Osteocyte (in vitro differentiated cells): ENCODE measurements around the gene CCDC141. TPM values are rescaled to one million over a fixed set of nuclear protein-coding genes. Genes with fewer than 3 reads are reported as not detected.

ENCODE experiments used
- DNase-seq: peaks from one replicate; pipeline ENCODE4 v3.0.0; 2021; ENCODE audit warnings: mixed read lengths; ENCODE audit not compliant: unreplicated experiment; ENCODE audit errors: extremely low spot score
- H3K27ac Mint-ChIP-seq: one replicate; pipeline ENCODE4 v1.8.0; 2021; ENCODE audit warnings: mild to moderate bottlenecking, mixed read lengths; ENCODE audit not compliant: unreplicated experiment
- H3K27me3 Mint-ChIP-seq: one replicate; pipeline ENCODE4 v1.8.0; 2021; ENCODE audit warnings: mixed read lengths; ENCODE audit not compliant: unreplicated experiment
- H3K36me3 Mint-ChIP-seq: one replicate; pipeline ENCODE4 v1.8.0; 2021; ENCODE audit warnings: mixed read lengths; ENCODE audit not compliant: unreplicated experiment
- H3K4me1 Mint-ChIP-seq: one replicate; pipeline ENCODE4 v1.8.0; 2021; ENCODE audit warnings: mixed read lengths; ENCODE audit not compliant: unreplicated experiment
- H3K4me3 Mint-ChIP-seq: one replicate; pipeline ENCODE4 v1.8.0; 2021; ENCODE audit warnings: mild to moderate bottlenecking, moderate library complexity, mixed read lengths; ENCODE audit not compliant: unreplicated experiment
- H3K9me3 Mint-ChIP-seq: one replicate; pipeline ENCODE4 v1.8.0; 2021; ENCODE audit warnings: mixed read lengths; ENCODE audit not compliant: unreplicated experiment
- total RNA-seq: library from RNA; stranded (reverse); gene quantifications from 2 replicates; pipeline ENCODE4 v1.2.1, GENCODE V29; 2021
- TF ChIP-seq, protein P1 (sequence below): fragments of 200-600 bp; sonication (generic); IDR thresholded peaks from 2 replicates; pipeline ENCODE4 v1.5.0; 2021; ENCODE audit warnings: antibody characterized with exemption, mild to moderate bottlenecking, moderate library complexity

Gene CCDC141
- total RNA-seq, 1 donor from 2014 or later = not detected

GRCh38 chr2:178846458-178846802 is 203.5 kb downstream of the CCDC141 start:
- TF ChIP-seq, protein P1, sequence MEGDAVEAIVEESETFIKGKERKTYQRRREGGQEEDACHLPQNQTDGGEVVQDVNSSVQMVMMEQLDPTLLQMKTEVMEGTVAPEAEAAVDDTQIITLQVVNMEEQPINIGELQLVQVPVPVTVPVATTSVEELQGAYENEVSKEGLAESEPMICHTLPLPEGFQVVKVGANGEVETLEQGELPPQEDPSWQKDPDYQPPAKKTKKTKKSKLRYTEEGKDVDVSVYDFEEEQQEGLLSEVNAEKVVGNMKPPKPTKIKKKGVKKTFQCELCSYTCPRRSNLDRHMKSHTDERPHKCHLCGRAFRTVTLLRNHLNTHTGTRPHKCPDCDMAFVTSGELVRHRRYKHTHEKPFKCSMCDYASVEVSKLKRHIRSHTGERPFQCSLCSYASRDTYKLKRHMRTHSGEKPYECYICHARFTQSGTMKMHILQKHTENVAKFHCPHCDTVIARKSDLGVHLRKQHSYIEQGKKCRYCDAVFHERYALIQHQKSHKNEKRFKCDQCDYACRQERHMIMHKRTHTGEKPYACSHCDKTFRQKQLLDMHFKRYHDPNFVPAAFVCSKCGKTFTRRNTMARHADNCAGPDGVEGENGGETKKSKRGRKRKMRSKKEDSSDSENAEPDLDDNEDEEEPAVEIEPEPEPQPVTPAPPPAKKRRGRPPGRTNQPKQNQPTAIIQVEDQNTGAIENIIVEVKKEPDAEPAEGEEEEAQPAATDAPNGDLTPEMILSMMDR = no peak
- no peaks in the 10 kb centered on the region for H3K9me3 Mint-ChIP-seq
- H3K4me3 Mint-ChIP-seq = no peak overlapping the region
- no peaks in the 10 kb centered on the region for H3K36me3 Mint-ChIP-seq
- no peak for DNase-seq
- no peak overlapping the region for H3K27ac Mint-ChIP-seq
- H3K27me3 Mint-ChIP-seq = peaks cover 3% of the 10 kb centered on the region
- no peaks in the 10 kb centered on the region for H3K4me1 Mint-ChIP-seq

DNA sequence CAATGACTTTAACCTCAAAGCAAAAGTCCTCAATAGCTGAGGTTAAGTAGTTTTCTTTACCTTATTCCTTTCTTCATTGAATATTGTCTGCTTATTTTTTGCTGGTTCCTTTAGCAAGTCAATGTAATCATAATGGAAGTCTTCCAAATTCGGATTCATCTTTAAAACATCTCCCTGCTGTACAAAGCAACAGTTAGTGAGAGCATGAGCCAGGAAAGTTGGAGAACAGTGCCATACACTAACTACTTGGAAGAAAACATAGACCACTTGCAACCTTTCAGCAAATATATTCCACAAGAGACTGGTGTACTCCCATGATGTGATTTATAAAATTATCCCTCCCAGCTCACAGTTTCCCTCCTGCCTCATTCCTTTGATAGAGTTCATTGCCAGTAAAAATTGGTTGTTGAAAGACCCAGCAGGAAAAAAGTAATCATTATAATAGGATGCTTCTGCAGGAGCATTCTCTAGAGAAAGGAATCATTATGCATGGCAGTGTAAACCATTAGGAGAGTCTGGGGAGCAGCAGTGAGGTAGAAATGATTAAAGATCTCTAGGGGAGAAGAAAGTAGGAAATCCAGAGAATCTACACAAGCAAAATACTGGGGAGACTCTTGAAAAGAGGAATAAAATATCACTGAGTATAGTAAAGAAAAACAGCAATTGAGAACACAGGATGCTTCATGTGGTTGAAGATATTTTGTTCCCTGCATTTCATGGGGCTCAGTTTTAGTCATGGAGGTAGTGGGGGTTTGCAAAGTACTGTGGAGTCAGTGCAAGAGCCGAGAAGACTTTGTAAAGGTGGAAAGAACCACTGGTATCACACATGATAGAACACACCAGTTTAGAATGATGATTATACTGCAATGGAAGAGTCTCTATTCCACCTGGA is 204.1 kb downstream of the CCDC141 start:
- Mint-ChIP-seq H3K27ac (no peak overlapping the region), H3K9me3 (no peaks in the 10 kb centered on the region), H3K36me3 (no peaks in the 10 kb centered on the region), H3K4me1 (no peaks in the 10 kb centered on the region), H3K27me3 (peaks cover 3% of the 10 kb centered on the region), H3K4me3 (no peak overlapping the region)
- TF ChIP-seq, protein P1 = no peak
- no peak for DNase-seq

DNA sequence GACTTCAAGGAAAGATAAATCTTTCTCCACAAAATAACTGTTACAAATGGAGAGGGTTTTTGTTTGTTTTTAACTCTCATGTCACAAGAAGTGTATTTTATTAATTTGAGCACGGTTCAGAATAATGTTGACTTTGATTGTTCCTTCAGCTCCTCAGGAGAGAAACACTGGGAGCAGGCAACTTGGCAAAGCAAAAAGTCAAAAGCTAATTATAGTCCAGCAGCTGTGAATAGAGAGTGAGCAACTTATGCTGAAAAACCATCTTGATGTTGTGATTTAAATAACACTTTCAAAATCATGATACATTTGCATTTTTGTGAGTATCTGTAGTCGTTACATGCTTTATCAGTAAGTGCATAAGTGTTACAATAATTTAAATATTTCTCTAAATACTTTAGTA is 205.2 kb downstream of the CCDC141 start:
- no peak overlapping the region for H3K27ac Mint-ChIP-seq
- H3K4me3 Mint-ChIP-seq = no peak overlapping the region
- H3K27me3 Mint-ChIP-seq = peaks cover 3% of the 10 kb centered on the region
- TF ChIP-seq, protein P1 = no peak
- H3K36me3 Mint-ChIP-seq = no peaks in the 10 kb centered on the region
- H3K4me1 Mint-ChIP-seq = no peaks in the 10 kb centered on the region
- no peaks in the 10 kb centered on the region for H3K9me3 Mint-ChIP-seq
- DNase-seq = no peak

DNA sequence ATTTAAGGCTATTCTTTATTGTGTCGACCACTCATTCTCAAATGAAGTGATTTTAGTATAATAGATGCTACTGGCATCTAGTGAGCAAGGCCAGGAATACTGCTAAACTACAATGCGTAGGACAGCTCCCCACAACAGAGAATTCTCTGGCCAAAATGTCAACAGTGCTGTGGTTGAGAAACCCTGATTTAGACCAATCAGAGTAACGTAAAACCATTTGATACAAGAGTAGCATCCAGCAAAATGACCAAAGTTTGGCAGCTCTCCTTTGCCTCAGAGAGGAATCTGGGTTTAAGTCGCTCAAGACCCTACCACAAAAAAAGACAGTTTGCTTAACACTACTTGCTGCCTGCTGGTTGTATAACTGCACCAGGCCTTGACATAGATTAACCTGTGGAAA is 205.7 kb downstream of the CCDC141 start:
- no peaks in the 10 kb centered on the region for H3K4me1 Mint-ChIP-seq
- TF ChIP-seq, protein P1 = no peak
- no peak overlapping the region for H3K27ac Mint-ChIP-seq
- H3K36me3 Mint-ChIP-seq = no peaks in the 10 kb centered on the region
- H3K9me3 Mint-ChIP-seq = no peaks in the 10 kb centered on the region
- no peak for DNase-seq
- H3K27me3 Mint-ChIP-seq = peaks cover 3% of the 10 kb centered on the region
- no peak overlapping the region for H3K4me3 Mint-ChIP-seq

- Mint-ChIP-seq H3K27me3 (peaks cover 3% of the 10 kb centered on the region), H3K27ac (no peak overlapping the region), H3K4me3 (no peak overlapping the region), H3K36me3 (no peaks in the 10 kb centered on the region), H3K9me3 (no peaks in the 10 kb centered on the region), H3K4me1 (no peaks in the 10 kb centered on the region)
- TF ChIP-seq, protein P1 = no peak
- DNase-seq = no peak
These were observed 206.2 kb downstream of the CCDC141 start for GRCh38 chr2:178843697-178844096.
